ENCODE measurements around the gene ZC3H13. TPM values are rescaled to one million over a fixed set of nuclear protein-coding genes. Genes with fewer than 3 reads are reported as not detected.

Gene ZC3H13
- total RNA-seq, 1 experiment from 2014 or later: 61.9 TPM

- TF ChIP-seq CTCF (conservative IDR thresholded peaks at IDR 0.05): no peak
- no peaks in the 10 kb centered on the region for H3K79me2 ChIP-seq (ENCODE audit: insufficient read depth, low read length)
- H4K5ac ChIP-seq (ENCODE audit: insufficient read length, low read depth, low read length): no peak overlapping the region
- no peaks in the 10 kb centered on the region for H3K9me3 ChIP-seq (ENCODE audit: control insufficient read depth, low read depth, low read length)
- no peaks in the 10 kb centered on the region for H4K20me1 ChIP-seq (ENCODE audit: control insufficient read depth, insufficient read depth, insufficient read length)
- Mint-ChIP-seq H3K9me3 (no peaks in the 10 kb centered on the region), H3K27ac (no peak overlapping the region), H3K4me1 (no peaks in the 10 kb centered on the region), H3K27me3 (ENCODE audit: low read depth) (no peaks in the 10 kb centered on the region), H3K4me3 (no peak overlapping the region), H3K36me3 (ENCODE audit: insufficient read depth in 1 of 3, low read depth in 3 of 3) (peaks cover under 1 to 5% (median 2%) of the 10 kb centered on the region in 3 experiments; a peak in 4 of 7 replicates)
- no peak overlapping the region for H4K8ac ChIP-seq (replicated peaks; ENCODE audit: insufficient read length, low read depth, low read length)
- H3K23ac ChIP-seq (ENCODE audit: insufficient read length, low read depth, low read length): no peak overlapping the region
- no peak overlapping the region for H2BK5ac ChIP-seq (ENCODE audit: insufficient read length, low read length)
- WGBS (ENCODE audit: extremely low coverage, insufficient read length, low lambda C conversion rate): no CpG with 5 or more reads among the region's 4 CpGs
- H3K4ac ChIP-seq (ENCODE audit: low read depth, low read length): no peak overlapping the region
- no peaks in the 10 kb centered on the region for H3K79me1 ChIP-seq (ENCODE audit: insufficient read depth, low read depth, low read length, poor library complexity, severe bottlenecking)
- H2BK120ac ChIP-seq (ENCODE audit: low read depth, low read length, poor library complexity, severe bottlenecking): no peak overlapping the region
- no peak overlapping the region for H3K18ac ChIP-seq (ENCODE audit: insufficient read length, low read depth, low read length)
- H3T11ph ChIP-seq (ENCODE audit: low read length): no peak overlapping the region
- no peak overlapping the region for H3K4me2 ChIP-seq (ENCODE audit: insufficient read depth, insufficient read length, low read length)
- no peak overlapping the region for H3K27ac ChIP-seq (ENCODE audit: insufficient read length, low read depth, low read length)
- H2BK12ac ChIP-seq (ENCODE audit: insufficient read length, low read depth, low read length): no peak overlapping the region
- no peaks in the 10 kb centered on the region for H3K27me3 ChIP-seq (ENCODE audit: insufficient read depth, low read length)
- H3K56ac ChIP-seq (ENCODE audit: insufficient read length, low read depth, low read length): no peak overlapping the region
- no peaks in the 10 kb centered on the region for H3K4me1 ChIP-seq (ENCODE audit: insufficient read depth, low read length)
- H4K91ac ChIP-seq (ENCODE audit: insufficient read length, low read depth, low read length): no peak overlapping the region
- H2BK20ac ChIP-seq (ENCODE audit: low read depth, low read length, poor library complexity, severe bottlenecking): no peak overlapping the region
- no peak overlapping the region for H3K14ac ChIP-seq (ENCODE audit: insufficient read depth, low read length)
- H2AFZ ChIP-seq (ENCODE audit: low read length): no peak overlapping the region
- no peak overlapping the region for H2BK15ac ChIP-seq (ENCODE audit: low read depth, low read length)
- no peak overlapping the region for H3K9ac ChIP-seq (ENCODE audit: extremely low read depth, insufficient read length, low read length)
- no peaks in the 10 kb centered on the region for H3K23me2 ChIP-seq (ENCODE audit: insufficient read length, low read depth, low read length, poor library complexity, severe bottlenecking)
- DNase-seq: no peak
- no peak overlapping the region for H2AK5ac ChIP-seq (ENCODE audit: insufficient read length, low read length)
Measured at GRCh38 chr13:45950386-45951000, 102.1 kb downstream of the ZC3H13 start.

Measured in H9 (cell line).